ENCODE measurements around the gene PYGB.

The PYGB gene

GRCh38 chr20:25296094-25297093 is 48.5 kb downstream of the PYGB start:
- in situ Hi-C loops (cut with HindIII; ENCODE audit: low sequenced_read_pairs) = no loop called here
- no peak for DNase-seq (ENCODE audit: low read depth, low spot score)
- TF ChIP-seq CTCF (IDR thresholded peaks at IDR 0.05; ENCODE audit: low read depth, low read length) = peak; percentile 50
- no peak overlapping the region for H3K4me3 ChIP-seq (ENCODE audit: low read depth, low read length)

DNA sequence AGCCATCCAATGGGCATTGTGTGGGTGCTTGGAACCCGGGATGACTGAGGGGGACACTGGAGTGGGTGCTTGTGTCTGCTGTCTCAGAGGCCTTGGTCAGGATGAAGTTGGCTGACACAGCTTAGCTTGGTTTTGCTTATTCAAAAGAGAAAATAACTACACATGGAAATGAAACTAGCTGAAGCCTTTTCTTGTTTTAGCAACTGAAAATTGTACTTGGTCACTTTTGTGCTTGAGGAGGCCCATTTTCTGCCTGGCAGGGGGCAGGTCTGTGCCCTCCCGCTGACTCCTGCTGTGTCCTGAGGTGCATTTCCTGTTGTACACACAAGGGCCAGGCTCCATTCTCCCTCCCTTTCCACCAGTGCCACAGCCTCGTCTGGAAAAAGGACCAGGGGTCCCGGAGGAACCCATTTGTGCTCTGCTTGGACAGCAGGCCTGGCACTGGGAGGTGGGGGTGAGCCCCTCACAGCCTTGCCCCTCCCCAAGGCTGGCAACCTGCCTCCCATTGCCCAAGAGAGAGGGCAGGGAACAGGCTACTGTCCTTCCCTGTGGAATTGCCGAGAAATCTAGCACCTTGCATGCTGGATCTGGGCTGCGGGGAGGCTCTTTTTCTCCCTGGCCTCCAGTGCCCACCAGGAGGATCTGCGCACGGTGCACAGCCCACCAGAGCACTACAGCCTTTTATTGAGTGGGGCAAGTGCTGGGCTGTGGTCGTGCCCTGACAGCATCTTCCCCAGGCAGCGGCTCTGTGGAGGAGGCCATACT is 49.4 kb downstream of the PYGB start:
- no peak overlapping the region for H3K4me3 ChIP-seq (ENCODE audit: low read depth, low read length)
- no peak for DNase-seq (ENCODE audit: low read depth, low spot score)
- TF ChIP-seq CTCF (IDR thresholded peaks at IDR 0.05; ENCODE audit: low read depth, low read length) = no peak
- in situ Hi-C loops (cut with HindIII; ENCODE audit: low sequenced_read_pairs) = no loop called here

DNA sequence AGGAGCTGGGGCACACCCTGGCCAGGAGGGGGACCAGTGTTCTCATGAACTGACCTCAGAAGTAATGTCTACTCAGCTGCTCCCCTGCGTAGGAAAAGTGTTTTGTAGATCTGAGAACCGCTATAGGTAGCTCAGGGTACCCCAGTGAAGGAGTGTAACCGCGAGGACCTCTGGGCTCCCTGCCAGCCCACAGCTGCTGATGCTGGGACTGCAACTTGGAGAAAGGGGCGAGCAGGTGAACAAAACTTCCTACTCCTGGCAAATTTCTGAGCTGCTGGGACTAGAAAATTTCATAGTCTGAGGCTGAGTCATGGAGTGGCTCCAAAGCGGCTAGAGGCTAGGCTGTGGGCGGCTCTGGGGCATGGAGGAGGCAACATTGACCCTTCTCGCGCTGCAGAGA is 51.9 kb downstream of the PYGB start:
- DNase-seq (ENCODE audit: low read depth, low spot score) = peak; percentile 29
- in situ Hi-C loops (cut with HindIII; ENCODE audit: low sequenced_read_pairs) = no loop called here
- peak; percentile 20 for TF ChIP-seq CTCF (IDR thresholded peaks at IDR 0.05; ENCODE audit: low read depth, low read length)
- H3K4me3 ChIP-seq (ENCODE audit: low read depth, low read length) = no peak overlapping the region

GRCh38 chr20:25300496-25301170 is 52.7 kb downstream of the PYGB start:
- in situ Hi-C loops (cut with HindIII; ENCODE audit: low sequenced_read_pairs) = no loop called here
- no peak overlapping the region for H3K4me3 ChIP-seq (ENCODE audit: low read depth, low read length)
- peak; percentile 30 for TF ChIP-seq CTCF (IDR thresholded peaks at IDR 0.05; ENCODE audit: low read depth, low read length)
- peak; percentile 34 for DNase-seq (ENCODE audit: low read depth, low spot score)

DNA sequence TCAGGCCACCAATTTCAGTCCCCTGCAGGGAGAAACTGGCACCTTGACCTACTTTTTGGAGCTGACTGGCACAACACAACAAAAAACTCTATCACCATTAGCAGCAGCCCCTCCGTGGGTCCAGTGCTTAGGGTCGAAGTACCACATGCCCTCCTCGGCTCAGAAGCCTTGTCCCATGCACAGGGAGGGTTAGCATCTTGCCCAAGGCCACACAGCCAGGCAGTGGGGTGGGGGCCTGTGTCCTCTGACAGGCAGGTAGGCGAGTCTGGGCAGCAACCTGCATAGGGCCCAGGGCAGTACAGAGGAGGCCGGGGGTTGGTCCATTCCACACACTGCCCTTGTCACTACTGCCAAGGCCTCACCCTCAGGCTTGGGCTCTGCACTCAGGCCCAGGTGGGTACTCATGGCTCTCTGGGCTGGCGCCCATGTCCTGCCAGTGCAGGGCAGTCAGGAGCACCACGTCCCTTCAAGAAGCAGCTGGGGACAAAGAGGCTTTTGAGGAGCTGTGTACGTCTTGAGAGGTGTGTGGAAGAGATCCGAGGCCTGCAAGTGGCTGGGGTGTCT is 53.6 kb downstream of the PYGB start:
- no peak for TF ChIP-seq CTCF (IDR thresholded peaks at IDR 0.05; ENCODE audit: low read depth, low read length)
- no peak overlapping the region for H3K4me3 ChIP-seq (ENCODE audit: low read depth, low read length)
- DNase-seq (ENCODE audit: low read depth, low spot score) = no peak
- in situ Hi-C loops (cut with HindIII; ENCODE audit: low sequenced_read_pairs) = no loop called here

- in situ Hi-C loops (cut with HindIII; ENCODE audit: low sequenced_read_pairs) = no loop called here
- no peak for DNase-seq (ENCODE audit: low read depth, low spot score)
- no peak overlapping the region for H3K4me3 ChIP-seq (ENCODE audit: low read depth, low read length)
- TF ChIP-seq CTCF (IDR thresholded peaks at IDR 0.05; ENCODE audit: low read depth, low read length) = no peak
Measured at GRCh38 chr20:25302596-25302995, 54.7 kb downstream of the PYGB start.

All from astrocyte of the spinal cord (primary cell).